HFFc6 (cell line): Measurements from ENCODE around the gene PARD3B. TPM values are rescaled to one million over a fixed set of nuclear protein-coding genes. Genes with fewer than 3 reads are reported as not detected.

Source experiments
- DNase-seq: peaks from one replicate; pipeline ENCODE4 v3.0.0-alpha.2; 2018
- H3K27ac Mint-ChIP-seq: 2 replicates; pipeline ENCODE4 v1.8.0; 2020; ENCODE audit warnings: mild to moderate bottlenecking, mixed read lengths
- H3K27me3 Mint-ChIP-seq: 2 replicates; pipeline ENCODE4 v1.8.0; 2021; ENCODE audit warnings: mild to moderate bottlenecking, moderate library complexity, mixed read lengths; ENCODE audit not compliant: insufficient read depth
- H3K36me3 Mint-ChIP-seq: 2 replicates; pipeline ENCODE4 v1.8.0; 2021; ENCODE audit warnings: low read depth, mixed read lengths
- H3K4me1 Mint-ChIP-seq: 2 replicates; pipeline ENCODE4 v1.8.0; 2020; ENCODE audit warnings: low read depth, mixed read lengths
- H3K4me3 Mint-ChIP-seq: 2 replicates; pipeline ENCODE4 v1.8.0; 2020; ENCODE audit warnings: mild to moderate bottlenecking, moderate library complexity, mixed read lengths
- H3K9me3 Mint-ChIP-seq: 2 replicates; pipeline ENCODE4 v1.8.0; 2020; ENCODE audit warnings: mild to moderate bottlenecking, mixed read lengths
- CTCF ChIP-seq: fragments of 200-600 bp; sonication (generic); IDR thresholded peaks from 2 replicates; pipeline ENCODE4 v1.5.0; 2021; ENCODE audit warnings: antibody characterized with exemption, mild to moderate bottlenecking
- total RNA-seq, 6 experiments: library from RNA; stranded (reverse); fragmentation: NEBNext Ultra II Directional; extraction: Animal tissue kit (Norgen Biotek cat#: 25700); gene quantifications; 2 replicates in 1 of 6; 3 replicates in 5 of 6; pipeline ENCODE4 v1.2.3, GENCODE V29; 2021

The PARD3B gene
- total RNA-seq, 6 experiments from 2014 or later: 14.0 to 22.4 (median 15.3) TPM

DNA sequence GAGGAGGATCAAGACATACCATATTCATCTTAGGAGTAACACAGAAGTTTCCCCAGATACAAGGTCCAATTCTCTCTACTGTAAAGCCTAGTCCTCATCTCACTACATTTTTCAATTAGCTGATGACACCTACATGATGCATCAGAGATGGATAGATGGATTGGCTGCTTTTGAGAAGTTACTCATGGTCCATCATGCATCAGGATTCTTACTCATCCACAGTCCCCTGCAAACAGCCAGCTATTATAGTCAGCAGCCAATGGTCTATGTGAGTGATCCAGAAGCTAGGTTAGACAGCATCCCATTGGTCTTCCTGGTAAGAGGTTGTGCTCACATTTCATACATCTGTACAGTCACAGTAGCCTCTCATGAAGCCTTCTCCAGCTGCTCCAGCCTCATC, 982.5 kb downstream of the PARD3B start:
- DNase-seq: peak; percentile 55
- Mint-ChIP-seq H3K9me3 (no peaks in the 10 kb centered on the region; the same call in 1 of the 2 replicates), H3K4me3 (no peak overlapping the region), H3K27me3 (no peaks in the 10 kb centered on the region; the same call in 1 of the 2 replicates), H3K27ac (no peak overlapping the region), H3K4me1 (peaks cover 11% of the 10 kb centered on the region), H3K36me3 (peaks cover 10% of the 10 kb centered on the region)
- TF ChIP-seq CTCF: no peak

- H3K4me1 Mint-ChIP-seq: peaks cover 11% of the 10 kb centered on the region
- DNase-seq: no peak
- peaks cover 10% of the 10 kb centered on the region for H3K36me3 Mint-ChIP-seq
- no peak overlapping the region for H3K4me3 Mint-ChIP-seq
- H3K27ac Mint-ChIP-seq: no peak overlapping the region
- H3K27me3 Mint-ChIP-seq: no peaks in the 10 kb centered on the region; the same call in none of the 2 replicates
- no peak for TF ChIP-seq CTCF
- H3K9me3 Mint-ChIP-seq: no peaks in the 10 kb centered on the region; the same call in 1 of the 2 replicates
These were observed 985.8 kb downstream of the PARD3B start for GRCh38 chr2:205531072-205531471.

DNA sequence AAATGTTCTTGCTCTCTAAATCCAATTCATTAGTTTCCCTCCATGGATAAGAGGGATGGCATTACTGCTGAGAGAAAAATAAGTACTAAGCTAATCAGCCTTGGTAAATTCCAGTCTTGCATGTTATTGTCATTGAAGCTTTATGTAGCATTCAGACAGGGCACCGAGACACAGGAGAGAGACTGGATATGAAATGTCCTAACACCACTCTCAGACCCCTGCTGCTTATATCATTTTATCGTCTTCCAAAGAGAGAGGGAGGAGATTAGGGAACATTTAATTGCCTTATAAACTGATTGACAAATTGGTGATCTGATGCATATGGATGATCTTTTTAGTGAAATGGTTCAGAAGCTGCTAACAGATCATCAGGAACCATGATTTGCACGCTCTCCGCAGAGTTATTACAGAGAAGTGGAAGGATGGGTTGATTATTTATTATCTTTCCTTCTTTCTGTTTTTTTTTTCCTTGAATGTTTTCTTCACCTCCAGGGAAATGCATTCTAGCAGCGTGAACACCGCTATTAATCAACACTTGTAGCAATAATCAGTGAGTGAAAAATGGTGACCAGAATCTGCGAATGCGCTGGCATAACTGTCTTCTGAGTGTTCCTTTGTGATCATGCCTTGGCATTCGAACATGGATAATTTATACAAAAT, 986.3 kb downstream of the PARD3B start:
- no peak overlapping the region for H3K27ac Mint-ChIP-seq
- no peak overlapping the region for H3K4me3 Mint-ChIP-seq
- H3K36me3 Mint-ChIP-seq: peaks cover 10% of the 10 kb centered on the region
- DNase-seq: no peak
- no peak for TF ChIP-seq CTCF
- H3K4me1 Mint-ChIP-seq: peaks cover 11% of the 10 kb centered on the region
- no peaks in the 10 kb centered on the region; the same call in none of the 2 replicates for H3K27me3 Mint-ChIP-seq
- no peaks in the 10 kb centered on the region; the same call in 1 of the 2 replicates for H3K9me3 Mint-ChIP-seq

DNA sequence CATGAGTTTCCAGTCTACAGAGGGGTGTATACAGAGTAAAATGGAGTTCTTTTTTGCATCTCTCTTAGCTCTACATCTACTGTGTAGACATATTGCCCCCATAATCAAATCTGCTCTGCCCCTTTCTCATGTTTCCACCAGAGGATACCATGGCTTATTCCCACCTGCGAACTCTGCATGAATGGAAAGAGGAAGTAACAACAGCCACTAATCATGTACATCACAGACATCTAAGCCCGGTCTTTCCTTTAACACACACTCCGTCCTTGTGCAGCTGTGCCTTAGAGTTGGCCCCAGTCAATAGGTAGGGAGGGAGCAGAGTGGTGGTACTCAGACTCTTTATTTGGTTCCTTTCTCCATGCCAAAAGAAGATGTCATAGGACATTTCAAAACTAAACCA, 989.7 kb downstream of the PARD3B start:
- Mint-ChIP-seq H3K4me3 (no peak overlapping the region), H3K27ac (no peak overlapping the region), H3K9me3 (no peaks in the 10 kb centered on the region), H3K36me3 (no peaks in the 10 kb centered on the region), H3K4me1 (no peaks in the 10 kb centered on the region), H3K27me3 (no peaks in the 10 kb centered on the region; the same call in none of the 2 replicates)
- no peak for TF ChIP-seq CTCF
- no peak for DNase-seq

- H3K27ac Mint-ChIP-seq: no peak overlapping the region
- H3K4me3 Mint-ChIP-seq: no peak overlapping the region
- peak; percentile 24; the same call in 1 of the 2 replicates for TF ChIP-seq CTCF
- no peaks in the 10 kb centered on the region for H3K36me3 Mint-ChIP-seq
- no peaks in the 10 kb centered on the region; the same call in 1 of the 2 replicates for H3K27me3 Mint-ChIP-seq
- no peaks in the 10 kb centered on the region for H3K9me3 Mint-ChIP-seq
- no peak for DNase-seq
- H3K4me1 Mint-ChIP-seq: peaks cover 13% of the 10 kb centered on the region
These were observed 994.3 kb downstream of the PARD3B start for GRCh38 chr2:205539603-205540002.
